GM12878 (cell line): Measurements from ENCODE around the gene DMXL2. TPM values are rescaled to one million over a fixed set of nuclear protein-coding genes. Genes with fewer than 3 reads are reported as not detected.

Source experiments
- ATAC-seq: fragments of 200-7000 bp; cut with Tn5 transposase; 3 replicates; pipeline ENCODE4 v1.9.1; 2020; ENCODE audit warnings: mild to moderate bottlenecking, moderate library complexity
- BruUV-seq: library from RNA; stranded (reverse); fragments of 400-500 nt; replicated peaks from 2 replicates; lab custom pipeline; 2021; lab: Mats Ljungman, UMichigan
- CTCF ChIA-PET: fragments of 300-600 bp; sonication (Branson Sonifier 250); formaldehyde crosslinking; extraction: SDS; loops from one replicate; lab custom pipeline; 2021; ENCODE audit warnings: inconsistent platforms; lab: Yijun Ruan, JAX
- POLR2A ChIA-PET: fragments of 350-600 bp; formaldehyde crosslinking; extraction: SDS; loops from one replicate; lab custom pipeline; 2021; ENCODE audit warnings: inconsistent platforms; lab: Charles Lee
- RAD21 ChIA-PET: fragments of 300-600 bp; sonication (Branson Sonifier 250); formaldehyde crosslinking; loops from one replicate; lab custom pipeline; 2023; ENCODE audit warnings: antibody characterized with exemption; ENCODE audit not compliant: unreplicated experiment; lab: Charles Lee
- SMC1A ChIA-PET: fragments of 300-600 bp; sonication (Branson Sonifier 250); formaldehyde crosslinking; loops from one replicate; lab custom pipeline; 2023; ENCODE audit not compliant: unreplicated experiment, uncharacterized antibody; lab: Charles Lee
- DNase-seq: peaks from one replicate; pipeline ENCODE4 v3.0.0-alpha.2; 2011; ENCODE audit warnings: low read depth, low spot score
- FAIRE-seq: peaks from 3 replicates; lab custom pipeline; 2011; peaks lifted over from hg19 to GRCh38; lab: Jason Lieb, UNC
- H2AFZ ChIP-seq: 2 replicates; pipeline ENCODE4 v1.6.0; 2011; ENCODE audit warnings: low read depth, low read length, control low read depth; ENCODE audit not compliant: control insufficient read depth
- H3K27ac ChIP-seq: 2 replicates; pipeline ENCODE4 v1.5.1; 2011; ENCODE audit warnings: control low read depth; ENCODE audit not compliant: control insufficient read depth, insufficient read depth
- H3K27me3 ChIP-seq, 2 experiments: replicated peaks in 1 of 2; 2 replicates each; pipeline versions ENCODE4 v1.6.0 to v1.6.1; 2011; ENCODE audit warnings: low read length in 1 of 2; ENCODE audit not compliant: control insufficient read depth in 2 of 2, insufficient read depth in 2 of 2
- H3K36me3 ChIP-seq, 2 experiments: 2 replicates each; pipeline ENCODE4 v1.5.1; 2011; ENCODE audit warnings: low read length in 1 of 2; ENCODE audit not compliant: control insufficient read depth in 2 of 2, insufficient read depth in 2 of 2
- H3K4me1 ChIP-seq: 2 replicates; pipeline ENCODE4 v1.6.1; 2011; ENCODE audit warnings: mild to moderate bottlenecking, low read length, moderate library complexity, mixed read lengths; ENCODE audit not compliant: control insufficient read depth, insufficient read depth
- H3K4me2 ChIP-seq: 2 replicates; pipeline ENCODE4 v1.6.0; 2011; ENCODE audit warnings: control low read depth; ENCODE audit not compliant: control insufficient read depth, insufficient read depth
- H3K4me3 ChIP-seq: fragments of 200-600 bp; sonication (generic); 2 replicates; pipeline ENCODE4 v1.5.1; 2016
- H3K79me2 ChIP-seq: 2 replicates; pipeline ENCODE4 v1.6.0; 2011; ENCODE audit warnings: low read length; ENCODE audit not compliant: control insufficient read depth, insufficient read depth
- H3K9ac ChIP-seq: 2 replicates; pipeline ENCODE4 v1.8.0; 2011; ENCODE audit warnings: low read length, control low read depth, mixed read lengths; ENCODE audit not compliant: control insufficient read depth, insufficient read depth
- H3K9me3 ChIP-seq: replicated peaks from 3 replicates; pipeline ENCODE4 v1.5.1; 2011; ENCODE audit warnings: mild to moderate bottlenecking, low read length; ENCODE audit not compliant: control insufficient read depth, insufficient read depth
- H4K20me1 ChIP-seq: 2 replicates; pipeline ENCODE4 v1.6.0; 2011; ENCODE audit not compliant: control insufficient read depth, insufficient read depth
- GABPA ChIP-seq: IDR thresholded peaks from 2 replicates; pipeline ENCODE4 v1.6.1; 2014; ENCODE audit warnings: antibody characterized with exemption, low read depth, mild to moderate bottlenecking, inconsistent platforms
- HDAC6 ChIP-seq: fragments of 200-600 bp; sonication (generic); IDR thresholded peaks from one replicate; pipeline ENCODE4 v1.8.0; 2017; ENCODE audit warnings: antibody characterized with exemption; ENCODE audit not compliant: unreplicated experiment
- NKRF ChIP-seq: fragments of 450-650 bp; conservative IDR thresholded peaks from 2 replicates; pipeline ENCODE4 v1.6.1; 2017; ENCODE audit warnings: mild to moderate bottlenecking, moderate library complexity
- WGBS: methylation state at CpG from one replicate; pipeline ENCODE4 v1.1.6; 2016; ENCODE audit warnings: low lambda C conversion rate; ENCODE audit not compliant: insufficient replicate concordance, insufficient coverage; ENCODE audit errors: missing lambda C conversion rate; 5-methylcytosine and 5-hydroxymethylcytosine counted together
- in situ Hi-C: fragments of 300-500 bp; cut with MboI; formaldehyde crosslinking; loops from 9 replicates; pipeline ENCODE4 v1.14.3; 2018; ENCODE audit warnings: mixed read lengths
- intact Hi-C: fragments of 100-400 bp; cut with micrococcal nuclease; formaldehyde crosslinking; loops from one replicate; pipeline ENCODE4 v1.14.2; 2022; ENCODE audit not compliant: unreplicated experiment
- polyA plus RNA-seq, 11 experiments: library from polyadenylated mRNA; depleted of rRNA in 4 of 11; unstranded in 6 of 11; stranded (reverse) in 5 of 11; fragments of >200 nt; fragmentation: Nextera tagmentation in 4 of 11; fragmentation: Illumina TruSeq in 1 of 11; extraction: Ambion mirVana in 4 of 11; extraction: Trizol in 1 of 11; gene quantifications; 1 replicate in 1 of 11; 2 replicates in 10 of 11; pipeline versions ENCODE4 v1.2.1 to v1.2.3, GENCODE V29; 2011 to 2016; ENCODE audit warnings: inconsistent platforms in 2 of 11, missing spikeins in 2 of 11, low read depth in 1 of 11
- total RNA-seq, 4 experiments: library from RNA; depleted of rRNA in 3 of 4; stranded (reverse); fragments of >200 nt in 3 of 4; fragmentation: Illumina TruSeq in 1 of 4; extraction: Trizol in 1 of 4; gene quantifications; 2 replicates each; pipeline versions ENCODE4 v1.2.1 to v1.2.3, GENCODE V29; 2013 to 2021

Gene DMXL2
- total and polyA plus RNA-seq, 10 of the 15 experiments (the other 5 are each of a cell fraction or from before 2014, with no cell fraction given) = 8.5 to 32.1 (median 22.0) TPM

- FAIRE-seq = no peak
- POLR2A ChIA-PET = no interaction called here
Observed at GRCh38 chr15:51580385-51580784, 42.2 kb downstream of the DMXL2 start.

More at GRCh38 chr15:51580385-51580784, 42.2 kb downstream of the DMXL2 start:
- no peaks in the 10 kb centered on the region for H3K36me3 ChIP-seq
- in situ Hi-C loops = no loop called here
- H3K27ac ChIP-seq = no peak overlapping the region
- H3K9me3 ChIP-seq = no peaks in the 10 kb centered on the region; the same call in 2 of the 3 replicates
- H3K27me3 ChIP-seq = no peaks in the 10 kb centered on the region
- SMC1A ChIA-PET = interaction anchor here (0.6 to 2.0 kb wide), 4 partner anchors 9 to 46 kb away, joined by 3 to 5 read pairs (median 4); no protein-coding TSS in a partner anchor
- H3K4me2 ChIP-seq = no peak overlapping the region
- DNase-seq (no peak), ATAC-seq (no peak)
- no peak overlapping the region for H3K9ac ChIP-seq
- no peak overlapping the region for H2AFZ ChIP-seq
- H3K79me2 ChIP-seq = no peaks in the 10 kb centered on the region
- H3K4me3 ChIP-seq = no peak overlapping the region
- 100% methylated on average over 2 of the region's 2 CpGs for WGBS
- no TSS peak for BruUV-seq
- CTCF ChIA-PET = interaction anchor here (1.8 to 2.7 kb wide), 2 partner anchors 43 to 47 kb away, joined by 4 to 7 read pairs; no protein-coding TSS in a partner anchor
- no peaks in the 10 kb centered on the region for H3K4me1 ChIP-seq
- RAD21 ChIA-PET = no interaction called here
- intact Hi-C loops = no loop called here
- TF ChIP-seq GABPA = no peak
- no peak for TF ChIP-seq NKRF
- TF ChIP-seq HDAC6 = no peak
- H4K20me1 ChIP-seq = no peaks in the 10 kb centered on the region
